B cell (primary cell): ENCODE measurements around the gene CCDC180. TPM values are rescaled to one million over a fixed set of nuclear protein-coding genes. Genes with fewer than 3 reads are reported as not detected.

Experiments used
- ATAC-seq: fragments of 200-7000 bp; cut with Tn5 transposase; one replicate; pipeline ENCODE4 v1.10.0; 2021; ENCODE audit warnings: low read depth, mild to moderate bottlenecking, moderate number of reproducible peaks, moderate library complexity
- CTCF ChIA-PET: fragments of 350-600 bp; sonication (Branson Sonifier 250); formaldehyde crosslinking; loops from one replicate; lab custom pipeline; 2021; ENCODE audit warnings: antibody characterized with exemption, inconsistent platforms; lab: Charles Lee
- POLR2A ChIA-PET: fragments of 350-600 bp; sonication (Branson Sonifier 250); formaldehyde crosslinking; loops from one replicate; lab custom pipeline; 2021; ENCODE audit warnings: antibody characterized with exemption; lab: Charles Lee
- DNase-seq: peaks from one replicate; pipeline ENCODE4 v3.0.0; 2013
- H2AFZ ChIP-seq: 2 replicates; pipeline ENCODE4 v1.6.1; 2012; ENCODE audit warnings: mild to moderate bottlenecking, low read depth, low read length; ENCODE audit not compliant: insufficient read depth, poor library complexity, severe bottlenecking
- H3K27ac ChIP-seq, 2 donors: 1 replicate in 1 of 2; 2 replicates in 1 of 2; pipeline ENCODE4 v1.5.1; 2012 to 2013; ENCODE audit warnings: low read length in 2 of 2, mild to moderate bottlenecking in 2 of 2, moderate library complexity in 1 of 2
- H3K27me3 ChIP-seq, 4 experiments: fragments of 200-600 bp in 1 of 4; sonication (generic) in 1 of 4; replicated peaks in 1 of 4; 1 replicate in 2 of 4; 2 replicates in 2 of 4; pipeline versions ENCODE4 v1.6.1 to v1.7.0; 2013 to 2016; ENCODE audit warnings: low read length in 3 of 4, mild to moderate bottlenecking in 2 of 4, mixed read lengths in 1 of 4, moderate library complexity in 1 of 4; ENCODE audit not compliant: insufficient read depth in 4 of 4, control insufficient read depth in 3 of 4; ENCODE audit errors: control extremely low read depth in 1 of 4
- H3K36me3 ChIP-seq, 2 experiments: replicated peaks in 1 of 2; 1 replicate in 1 of 2; 2 replicates in 1 of 2; pipeline versions ENCODE4 v1.6.1 to v1.7.1; 2013; ENCODE audit warnings: low read length in 1 of 2; ENCODE audit not compliant: insufficient read depth in 2 of 2, control insufficient read depth in 1 of 2; ENCODE audit errors: control extremely low read depth in 1 of 2, extremely low read depth in 1 of 2
- H3K4me1 ChIP-seq, 2 donors: fragments of 200-600 bp in 1 of 2; sonication (generic) in 1 of 2; 1 replicate in 1 of 2; 2 replicates in 1 of 2; pipeline versions ENCODE4 v1.5.1 to v1.6.1; 2013 to 2017; ENCODE audit warnings: low read length in 2 of 2; ENCODE audit not compliant: control insufficient read depth in 2 of 2, insufficient read depth in 2 of 2
- H3K4me2 ChIP-seq: replicated peaks from 2 replicates; pipeline ENCODE3; 2012; ENCODE audit warnings: mild to moderate bottlenecking, low read depth, low read length; ENCODE audit not compliant: poor library complexity, severe bottlenecking
- H3K4me3 ChIP-seq, 5 experiments: fragments of 200-600 bp in 1 of 5; sonication (generic) in 1 of 5; 1 replicate in 3 of 5; 2 replicates in 2 of 5; pipeline versions ENCODE4 v1.5.1 to v1.7.0; 2011 to 2016; ENCODE audit warnings: low read length in 4 of 5, mild to moderate bottlenecking in 4 of 5, low read depth in 2 of 5, control low read depth in 1 of 5, moderate library complexity in 1 of 5; ENCODE audit not compliant: insufficient read depth in 1 of 5; ENCODE audit errors: control extremely low read depth in 1 of 5, extremely low read depth in 1 of 5
- H3K79me2 ChIP-seq: fragments of 200-600 bp; sonication (generic); one replicate; pipeline ENCODE4 v1.6.0; 2016; ENCODE audit warnings: low read length; ENCODE audit not compliant: control insufficient read depth, insufficient read depth
- H3K9ac ChIP-seq: fragments of 200-600 bp; sonication (generic); 2 replicates; pipeline ENCODE4 v1.6.1; 2017; ENCODE audit warnings: mild to moderate bottlenecking, low read length, moderate library complexity
- H3K9me3 ChIP-seq, 3 donors: one replicate each; pipeline versions ENCODE4 v1.6.1 to v1.7.1; 2013; ENCODE audit warnings: low read length in 2 of 3; ENCODE audit not compliant: control insufficient read depth in 2 of 3, insufficient read depth in 1 of 3; ENCODE audit errors: control extremely low read depth in 1 of 3
- H4K20me1 ChIP-seq: 2 replicates; pipeline ENCODE4 v1.6.0; 2012; ENCODE audit warnings: mild to moderate bottlenecking, low read length; ENCODE audit not compliant: insufficient read depth, control insufficient read depth, poor library complexity, severe bottlenecking
- H3K27ac Mint-ChIP-seq: one replicate; pipeline ENCODE4 v1.8.0; 2021; ENCODE audit warnings: mixed read lengths
- H3K27me3 Mint-ChIP-seq: one replicate; pipeline ENCODE4 v1.8.0; 2021; ENCODE audit warnings: mixed read lengths
- H3K4me1 Mint-ChIP-seq: one replicate; pipeline ENCODE4 v1.8.0; 2021; ENCODE audit warnings: mixed read lengths
- H3K4me3 Mint-ChIP-seq: one replicate; pipeline ENCODE4 v1.8.0; 2021; ENCODE audit warnings: mixed read lengths
- H3K9me3 Mint-ChIP-seq: one replicate; pipeline ENCODE4 v1.8.0; 2022; ENCODE audit warnings: mixed read lengths; ENCODE audit not compliant: insufficient read depth
- EZH2 ChIP-seq: IDR thresholded peaks from 2 replicates; pipeline ENCODE4 v1.6.1; 2012; ENCODE audit warnings: borderline replicate concordance, low read depth, mild to moderate bottlenecking, moderate library complexity, low read length; ENCODE audit not compliant: insufficient read depth, poor library complexity, severe bottlenecking
- WGBS: methylation state at CpG from one replicate; pipeline ENCODE4 v1.1.5; 2013; ENCODE audit warnings: missing lambda C conversion rate; ENCODE audit not compliant: insufficient coverage; 5-methylcytosine and 5-hydroxymethylcytosine counted together
- intact Hi-C: fragments of 100-400 bp; cut with micrococcal nuclease; formaldehyde crosslinking; loops from one replicate; pipeline ENCODE4 v1.10.0; 2022
- polyA plus RNA-seq: library from polyadenylated mRNA; depleted of rRNA; stranded (reverse); fragments of >200 nt; gene quantifications from 2 replicates; pipeline ENCODE4 v1.2.3, GENCODE V29; 2012
- total RNA-seq, 2 donors: library from RNA; stranded (reverse); fragments of 120-200 nt in 1 of 2; gene quantifications; 1 replicate in 1 of 2; 2 replicates in 1 of 2; pipeline versions ENCODE4 v1.2.3 to v1.2.4, GENCODE V29; 2013 to 2022
- TF ChIP-seq, protein P1 (sequence below): fragments of 200-600 bp; IDR thresholded peaks from one replicate; pipeline ENCODE4 v1.8.0; 2022; ENCODE audit warnings: antibody characterized with exemption, mild to moderate bottlenecking

CCDC180 gene
- total and polyA plus RNA-seq, 2 donors (not counting 1 experiment from before 2014, with no cell fraction given): 4.4 to 7.1 TPM

DNA sequence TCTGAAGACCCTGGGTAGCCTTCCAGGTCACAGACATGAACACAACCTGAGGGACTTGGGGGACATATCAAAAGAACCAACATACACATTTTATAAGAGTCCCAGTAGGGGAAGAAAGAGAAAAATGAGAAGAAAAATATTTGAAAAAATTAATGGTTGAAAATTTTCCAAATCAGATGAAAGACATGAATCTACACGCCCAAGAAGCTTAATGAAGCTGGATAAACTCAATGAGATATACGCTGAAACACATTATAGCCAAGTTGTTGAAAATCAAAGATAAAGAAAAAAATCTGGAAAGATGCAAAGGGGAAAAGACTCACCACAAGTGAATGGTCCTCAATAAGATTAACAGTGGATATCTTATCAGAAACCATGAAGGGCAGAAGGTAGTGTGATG, 9.6 kb upstream of the CCDC180 start:
- Mint-ChIP-seq H3K27ac (no peak overlapping the region), H3K4me3 (no peak overlapping the region), H3K27me3 (no peaks in the 10 kb centered on the region), H3K9me3 (peaks cover 3% of the 10 kb centered on the region), H3K4me1 (no peaks in the 10 kb centered on the region)
- Histone ChIP-seq H3K27ac (no peak overlapping the region), H3K9ac (no peak overlapping the region), H3K4me1 (no peaks in the 10 kb centered on the region), H3K9me3 (peaks cover 0 to 9% (median 0%) of the 10 kb centered on the region in 3 donors), H3K27me3 (no peaks in the 10 kb centered on the region), H3K4me2 (no peak overlapping the region), H3K79me2 (no peaks in the 10 kb centered on the region), H3K36me3 (peaks cover 0 to 10% of the 10 kb centered on the region in 2 experiments), H2AFZ (no peak overlapping the region), H3K4me3 (no peak overlapping the region), H4K20me1 (no peaks in the 10 kb centered on the region)
- ATAC-seq (no peak), DNase-seq (no peak)
- POLR2A ChIA-PET: no interaction called here
- TF ChIP-seq, protein P1, sequence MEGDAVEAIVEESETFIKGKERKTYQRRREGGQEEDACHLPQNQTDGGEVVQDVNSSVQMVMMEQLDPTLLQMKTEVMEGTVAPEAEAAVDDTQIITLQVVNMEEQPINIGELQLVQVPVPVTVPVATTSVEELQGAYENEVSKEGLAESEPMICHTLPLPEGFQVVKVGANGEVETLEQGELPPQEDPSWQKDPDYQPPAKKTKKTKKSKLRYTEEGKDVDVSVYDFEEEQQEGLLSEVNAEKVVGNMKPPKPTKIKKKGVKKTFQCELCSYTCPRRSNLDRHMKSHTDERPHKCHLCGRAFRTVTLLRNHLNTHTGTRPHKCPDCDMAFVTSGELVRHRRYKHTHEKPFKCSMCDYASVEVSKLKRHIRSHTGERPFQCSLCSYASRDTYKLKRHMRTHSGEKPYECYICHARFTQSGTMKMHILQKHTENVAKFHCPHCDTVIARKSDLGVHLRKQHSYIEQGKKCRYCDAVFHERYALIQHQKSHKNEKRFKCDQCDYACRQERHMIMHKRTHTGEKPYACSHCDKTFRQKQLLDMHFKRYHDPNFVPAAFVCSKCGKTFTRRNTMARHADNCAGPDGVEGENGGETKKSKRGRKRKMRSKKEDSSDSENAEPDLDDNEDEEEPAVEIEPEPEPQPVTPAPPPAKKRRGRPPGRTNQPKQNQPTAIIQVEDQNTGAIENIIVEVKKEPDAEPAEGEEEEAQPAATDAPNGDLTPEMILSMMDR: no peak
- TF ChIP-seq EZH2: no peak
- CTCF ChIA-PET: no interaction called here
- WGBS: no CpG with 5 or more reads among the region's 2 CpGs
- intact Hi-C loops: no loop called here

DNA sequence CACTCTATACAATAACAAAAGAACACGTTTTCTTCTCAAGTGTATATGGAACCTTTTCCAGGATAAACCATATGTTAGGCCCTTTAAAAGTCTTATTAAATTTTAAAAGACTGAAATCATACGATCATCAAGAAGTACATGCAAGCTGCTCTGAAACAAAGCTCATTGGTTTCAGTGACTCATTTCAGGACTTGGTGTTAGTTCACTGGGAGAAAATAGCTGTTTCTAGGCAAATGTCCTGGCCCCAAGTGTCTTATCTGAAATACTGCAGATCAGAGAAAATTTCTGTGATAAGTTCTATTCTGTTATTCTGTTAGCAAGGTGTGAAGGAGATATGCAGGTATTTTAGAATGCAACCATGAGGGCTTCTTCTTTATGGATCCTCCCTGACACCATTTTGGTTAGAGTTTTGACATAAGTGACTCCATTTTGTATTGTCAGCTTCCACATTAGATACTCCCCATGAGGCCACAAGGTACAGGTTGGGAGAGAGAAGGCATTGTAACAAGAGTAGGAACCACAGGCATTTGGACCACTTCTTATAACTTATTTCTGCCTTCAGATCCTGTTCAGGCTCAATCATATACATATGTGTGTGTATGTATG, 7.5 kb upstream of the CCDC180 start:
- Histone ChIP-seq H3K4me1 (no peaks in the 10 kb centered on the region), H3K79me2 (no peaks in the 10 kb centered on the region), H3K27me3 (no peaks in the 10 kb centered on the region), H3K4me2 (no peak overlapping the region), H3K27ac (no peak overlapping the region), H3K9ac (no peak overlapping the region), H3K36me3 (no peaks in the 10 kb centered on the region), H3K9me3 (peaks cover 0 to 12% (median 0%) of the 10 kb centered on the region in 3 donors), H4K20me1 (no peaks in the 10 kb centered on the region), H2AFZ (no peak overlapping the region), H3K4me3 (no peak overlapping the region)
- ATAC-seq: no peak
- ChIA-PET CTCF (no interaction called here), POLR2A (no interaction called here)
- DNase-seq: no peak
- no peak overlapping the region for H3K27ac Mint-ChIP-seq
- peaks cover 8% of the 10 kb centered on the region for H3K27me3 Mint-ChIP-seq
- 83% methylated on average over 1 of the region's 2 CpGs for WGBS
- no peak overlapping the region for H3K4me3 Mint-ChIP-seq
- peaks cover 5% of the 10 kb centered on the region for H3K9me3 Mint-ChIP-seq
- H3K4me1 Mint-ChIP-seq: no peaks in the 10 kb centered on the region
- TF ChIP-seq, protein P1: no peak
- TF ChIP-seq EZH2: no peak
- intact Hi-C loops: no loop called here
